DMS114 treated with DMSO at 0.1 percent for 48 hours (cell line): Measurements from ENCODE around the gene PLXNA4.

Experiments
- DNase-seq: peaks from one replicate; lab custom pipeline; 2025; ENCODE audit not compliant: unreplicated experiment; lab: John Stamatoyannopoulos, UW

The PLXNA4 gene

GRCh38 chr7:132250480-132251326 lies 325.6 kb downstream of the PLXNA4 start:
- no peak for DNase-seq

GRCh38 chr7:132249256-132249971 lies 326.9 kb downstream of the PLXNA4 start:
- DNase-seq = peak; percentile 8

GRCh38 chr7:132248841-132249240 lies 327.4 kb downstream of the PLXNA4 start:
- no peak for DNase-seq

- no peak for DNase-seq
Measured at GRCh38 chr7:132247995-132248618, 328.2 kb downstream of the PLXNA4 start.

GRCh38 chr7:132246591-132246990 lies 329.7 kb downstream of the PLXNA4 start:
- DNase-seq = no peak

GRCh38 chr7:132245539-132245938 lies 330.7 kb downstream of the PLXNA4 start:
- no peak for DNase-seq

- no peak for DNase-seq
Measured at GRCh38 chr7:132244903-132245480, 331.3 kb downstream of the PLXNA4 start.

- DNase-seq = no peak
Measured at GRCh38 chr7:132243463-132243862, 332.8 kb downstream of the PLXNA4 start.

GRCh38 chr7:132243051-132243450 lies 333.2 kb downstream of the PLXNA4 start:
- no peak for DNase-seq

- DNase-seq = no peak
Measured at GRCh38 chr7:132242192-132242812, 334.0 kb downstream of the PLXNA4 start.

- DNase-seq = no peak
Measured at GRCh38 chr7:132240821-132241422, 335.3 kb downstream of the PLXNA4 start.

- DNase-seq = no peak
Measured at GRCh38 chr7:132240262-132240661, 336.0 kb downstream of the PLXNA4 start.

- no peak for DNase-seq
Measured at GRCh38 chr7:132239422-132239994, 336.8 kb downstream of the PLXNA4 start.

- DNase-seq = no peak
Measured at GRCh38 chr7:132234711-132235110, 341.6 kb downstream of the PLXNA4 start.

- DNase-seq = no peak
Measured at GRCh38 chr7:132232406-132232805, 343.9 kb downstream of the PLXNA4 start.

- no peak for DNase-seq
Measured at GRCh38 chr7:132230462-132230861, 345.8 kb downstream of the PLXNA4 start.

- DNase-seq = no peak
Measured at GRCh38 chr7:132228240-132228639, 348.0 kb downstream of the PLXNA4 start.

- no peak for DNase-seq
Measured at GRCh38 chr7:132226957-132227290, 349.3 kb downstream of the PLXNA4 start.

- DNase-seq = no peak
Measured at GRCh38 chr7:132226046-132226956, 350.0 kb downstream of the PLXNA4 start.
